Nephron progenitor cell (in vitro differentiated cells): ENCODE data around the gene SLC17A8.

Experiments
- DNase-seq: peaks from one replicate; pipeline ENCODE4 v3.0.0; 2021
- H3K27ac Mint-ChIP-seq: 2 replicates; pipeline ENCODE4 v1.8.0; 2021; ENCODE audit warnings: mild to moderate bottlenecking, moderate library complexity, mixed read lengths
- H3K27me3 Mint-ChIP-seq: 2 replicates; pipeline ENCODE4 v1.8.0; 2021; ENCODE audit warnings: mild to moderate bottlenecking, low read depth, mixed read lengths; ENCODE audit not compliant: poor library complexity
- H3K36me3 Mint-ChIP-seq: 2 replicates; pipeline ENCODE4 v1.8.0; 2021; ENCODE audit warnings: low read depth, mixed read lengths
- H3K4me1 Mint-ChIP-seq: 2 replicates; pipeline ENCODE4 v1.8.0; 2021; ENCODE audit warnings: mixed read lengths
- H3K4me3 Mint-ChIP-seq: 2 replicates; pipeline ENCODE4 v1.8.0; 2021; ENCODE audit warnings: mild to moderate bottlenecking, moderate library complexity, mixed read lengths
- H3K9me3 Mint-ChIP-seq: 2 replicates; pipeline ENCODE4 v1.8.0; 2021; ENCODE audit warnings: mild to moderate bottlenecking, moderate library complexity, mixed read lengths
- CTCF ChIP-seq: fragments of 200-600 bp; sonication (generic); IDR thresholded peaks from 2 replicates; pipeline ENCODE4 v1.5.0; 2021; ENCODE audit warnings: antibody characterized with exemption

SLC17A8 gene

GRCh38 chr12:100455896-100456295 is 99.0 kb downstream of the SLC17A8 start:
- Mint-ChIP-seq H3K4me3 (no peak overlapping the region), H3K36me3 (no peaks in the 10 kb centered on the region)
- TF ChIP-seq CTCF = no peak

GRCh38 chr12:100458191-100458590 is 101.3 kb downstream of the SLC17A8 start:
- H3K27ac Mint-ChIP-seq = no peak overlapping the region
- H3K9me3 Mint-ChIP-seq = no peaks in the 10 kb centered on the region
- no peaks in the 10 kb centered on the region for H3K36me3 Mint-ChIP-seq
- no peak for TF ChIP-seq CTCF
- peaks cover 5% of the 10 kb centered on the region for H3K27me3 Mint-ChIP-seq
- DNase-seq = no peak
- H3K4me3 Mint-ChIP-seq = no peak overlapping the region
- H3K4me1 Mint-ChIP-seq = no peaks in the 10 kb centered on the region

More at GRCh38 chr12:100455896-100456295, 99.0 kb downstream of the SLC17A8 start:
- no peak for DNase-seq
- Mint-ChIP-seq H3K27me3 (peaks cover 9% of the 10 kb centered on the region), H3K4me1 (no peaks in the 10 kb centered on the region), H3K9me3 (no peaks in the 10 kb centered on the region), H3K27ac (no peak overlapping the region)

GRCh38 chr12:100460702-100461101 is 103.8 kb downstream of the SLC17A8 start:
- Mint-ChIP-seq H3K36me3 (no peaks in the 10 kb centered on the region), H3K27me3 (peaks cover 5% of the 10 kb centered on the region), H3K4me1 (no peaks in the 10 kb centered on the region), H3K4me3 (no peak overlapping the region), H3K9me3 (no peaks in the 10 kb centered on the region), H3K27ac (no peak overlapping the region)
- DNase-seq = no peak
- TF ChIP-seq CTCF = no peak

GRCh38 chr12:100461330-100461973 is 104.6 kb downstream of the SLC17A8 start:
- Mint-ChIP-seq H3K27ac (no peak overlapping the region), H3K36me3 (no peaks in the 10 kb centered on the region), H3K4me3 (no peak overlapping the region), H3K4me1 (no peaks in the 10 kb centered on the region), H3K27me3 (peaks cover 5% of the 10 kb centered on the region), H3K9me3 (no peaks in the 10 kb centered on the region)
- no peak for TF ChIP-seq CTCF
- DNase-seq = no peak

- Mint-ChIP-seq H3K9me3 (no peaks in the 10 kb centered on the region), H3K27me3 (peaks cover 5% of the 10 kb centered on the region), H3K27ac (no peak overlapping the region), H3K4me3 (no peak overlapping the region), H3K4me1 (no peaks in the 10 kb centered on the region), H3K36me3 (no peaks in the 10 kb centered on the region)
- no peak for TF ChIP-seq CTCF
- no peak for DNase-seq
These were observed 106.8 kb downstream of the SLC17A8 start for GRCh38 chr12:100463661-100464060.

GRCh38 chr12:100464529-100464928 is 107.7 kb downstream of the SLC17A8 start:
- Mint-ChIP-seq H3K27me3 (peaks cover 5% of the 10 kb centered on the region), H3K4me3 (no peak overlapping the region)
- no peak for TF ChIP-seq CTCF

More at GRCh38 chr12:100464529-100464928, 107.7 kb downstream of the SLC17A8 start:
- no peak for DNase-seq
- no peak overlapping the region for H3K27ac Mint-ChIP-seq
- no peaks in the 10 kb centered on the region for H3K9me3 Mint-ChIP-seq
- no peaks in the 10 kb centered on the region for H3K36me3 Mint-ChIP-seq
- H3K4me1 Mint-ChIP-seq = no peaks in the 10 kb centered on the region
